GM12878 (cell line): ENCODE results near the gene DUOX1.

Experiments
- CREB1 ChIP-seq: IDR thresholded peaks from 2 replicates; pipeline ENCODE4 v1.6.1; 2012; ENCODE audit warnings: low read depth, mild to moderate bottlenecking, inconsistent platforms
- CTCF ChIP-seq, 3 experiments: IDR thresholded peaks in 2 of 3; conservative IDR thresholded peaks in 1 of 3; 2 replicates each; pipeline ENCODE4 v1.5.1; 2011; ENCODE audit warnings: low read depth in 3 of 3, low read length in 3 of 3, mild to moderate bottlenecking in 3 of 3, control low read depth in 2 of 3, moderate library complexity in 2 of 3, inconsistent platforms in 1 of 3, mixed read lengths in 1 of 3; ENCODE audit not compliant: control insufficient read depth in 2 of 3, insufficient read depth in 1 of 3; ENCODE audit errors: extremely low read depth in 1 of 3
- ELK1 ChIP-seq: IDR thresholded peaks from 2 replicates; pipeline ENCODE4 v1.6.1; 2012; ENCODE audit warnings: low read depth, low read length, improper control_type of control experiment
- ETV6 ChIP-seq, 2 experiments: fragments of 450-650 bp in 1 of 2; IDR thresholded peaks in 1 of 2; conservative IDR thresholded peaks in 1 of 2; 2 replicates each; pipeline ENCODE4 v1.6.1; 2014; ENCODE audit warnings: antibody characterized with exemption in 1 of 2, borderline replicate concordance in 1 of 2, low read depth in 1 of 2, mild to moderate bottlenecking in 1 of 2, moderate library complexity in 1 of 2
- EZH2 ChIP-seq: IDR thresholded peaks from 2 replicates; pipeline ENCODE4 v1.6.1; 2012; ENCODE audit warnings: low read depth, mild to moderate bottlenecking, control low read depth, inconsistent platforms, low read length, borderline replicate concordance; ENCODE audit not compliant: control insufficient read depth
- FOXM1 ChIP-seq: IDR thresholded peaks from 2 replicates; pipeline ENCODE4 v1.6.1; 2012; ENCODE audit warnings: low read depth, mild to moderate bottlenecking, inconsistent platforms, low read length, moderate library complexity
- MAX ChIP-seq: IDR thresholded peaks from 2 replicates; pipeline ENCODE4 v1.6.1; 2012; ENCODE audit warnings: low read depth, low read length, improper control_type of control experiment
- MYC ChIP-seq: IDR thresholded peaks from 2 replicates; pipeline ENCODE4 v1.6.1; 2011; ENCODE audit warnings: mild to moderate bottlenecking, low read length, moderate library complexity, inconsistent platforms; ENCODE audit not compliant: insufficient read depth, insufficient replicate concordance, insufficient read length, severe bottlenecking
- NFYB ChIP-seq: IDR thresholded peaks from 2 replicates; pipeline ENCODE4 v1.6.1; 2011; ENCODE audit warnings: low read depth, mild to moderate bottlenecking, low read length, improper control_type of control experiment, moderate library complexity; ENCODE audit not compliant: insufficient read depth
- NR2F1 ChIP-seq: fragments of 450-650 bp; conservative IDR thresholded peaks from 2 replicates; pipeline ENCODE4 v1.6.1; 2017; ENCODE audit warnings: mild to moderate bottlenecking
- POLR2A ChIP-seq: IDR thresholded peaks from 2 replicates; pipeline ENCODE4 v1.6.1; 2011; ENCODE audit warnings: low read depth, mild to moderate bottlenecking, low read length
- YY1 ChIP-seq: IDR thresholded peaks from 2 replicates; pipeline ENCODE4 v1.6.1; 2011; ENCODE audit warnings: low read depth, mild to moderate bottlenecking, low read length
- TF ChIP-seq, protein P1 (sequence below): IDR thresholded peaks from 2 replicates; pipeline ENCODE4 v1.6.1; 2011; ENCODE audit warnings: low read depth, mild to moderate bottlenecking, low read length, moderate library complexity, borderline replicate concordance; ENCODE audit errors: extremely low read depth

DNA sequence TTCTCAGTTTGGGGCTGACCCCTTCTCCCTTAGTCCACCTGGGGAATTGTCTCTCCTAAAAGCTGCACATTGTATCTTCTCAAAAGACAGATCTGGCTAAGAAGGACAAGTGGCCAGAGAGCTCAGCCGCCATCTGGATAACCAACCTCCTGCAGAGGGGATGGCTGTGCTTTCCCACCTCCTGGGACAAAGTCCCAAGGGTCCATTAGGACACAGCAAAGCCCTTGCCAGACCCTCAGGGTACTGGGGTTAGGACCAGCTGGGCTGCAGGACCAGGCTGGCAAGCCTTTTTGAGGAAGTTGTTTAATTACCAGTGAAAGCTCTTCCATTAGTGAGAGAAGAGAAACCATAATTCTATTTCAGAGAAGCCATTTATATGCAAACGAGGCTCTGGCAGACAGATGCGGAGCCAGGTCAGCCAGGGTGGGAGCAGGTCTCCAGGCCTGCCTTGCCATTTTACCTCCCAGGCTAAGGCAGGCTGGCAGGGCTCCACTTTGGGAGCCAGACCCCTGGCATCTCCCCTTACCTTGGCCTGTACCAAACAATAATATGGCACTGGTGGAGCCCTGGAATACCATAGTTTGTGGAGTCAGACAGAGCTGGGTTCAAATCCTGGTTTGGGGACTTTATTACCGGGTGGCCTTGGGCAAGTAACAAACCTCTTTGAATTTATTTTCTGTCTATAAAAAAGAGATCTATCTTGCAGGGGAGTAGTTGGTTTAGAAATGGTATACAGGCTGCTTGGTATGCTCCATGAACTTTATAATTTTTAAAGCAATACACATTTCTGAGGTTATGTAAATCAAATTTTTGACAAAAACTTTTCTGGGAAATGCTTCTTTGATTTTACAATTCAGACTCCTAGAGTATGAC lies 40.0 kb downstream of the DUOX1 start:
- no peak for TF ChIP-seq ELK1
- no peak for TF ChIP-seq CTCF (IDR thresholded peaks at IDR 0.05 in 2 of 3, conservative IDR thresholded peaks at IDR 0.05 in 1 of 3; ENCODE audit: control insufficient read depth in 2 of 3, extremely low read depth in 1 of 3, insufficient read depth in 1 of 3, low read depth in 3 of 3, low read length in 3 of 3)
- TF ChIP-seq YY1: no peak
- TF ChIP-seq ETV6 (conservative IDR thresholded peaks at IDR 0.05 in 1 of 2, IDR thresholded peaks at IDR 0.05 in 1 of 2; ENCODE audit: borderline replicate concordance in 1 of 2, low read depth in 1 of 2): no peak
- TF ChIP-seq MAX: no peak
- no peak for TF ChIP-seq FOXM1
- TF ChIP-seq CREB1: no peak
- no peak for TF ChIP-seq EZH2
- TF ChIP-seq NR2F1: no peak
- TF ChIP-seq NFYB: no peak
- no peak for TF ChIP-seq MYC
- TF ChIP-seq POLR2A: no peak
- TF ChIP-seq, protein P1, sequence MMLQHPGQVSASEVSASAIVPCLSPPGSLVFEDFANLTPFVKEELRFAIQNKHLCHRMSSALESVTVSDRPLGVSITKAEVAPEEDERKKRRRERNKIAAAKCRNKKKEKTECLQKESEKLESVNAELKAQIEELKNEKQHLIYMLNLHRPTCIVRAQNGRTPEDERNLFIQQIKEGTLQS: no peak
